Measurements from ENCODE around the gene LORICRIN. TPM values are rescaled to one million over a fixed set of nuclear protein-coding genes. Genes with fewer than 3 reads are reported as not detected.

LORICRIN gene
- total and polyA plus RNA-seq, 3 donors (not counting 1 experiment from before 2014, with no cell fraction given), result not detected

Other genes with a start within 250 kb of the LORICRIN start
- gene SPRR1B, start 228.5 kb upstream of the LORICRIN start, total RNA-seq, result 100 to 1,000 TPM in 1 of 2 donors, not detected in 1; 328 TPM
- 168 TPM for gene SPRR1B, start 228.5 kb upstream of the LORICRIN start, polyA plus RNA-seq
- 10 to 100 TPM in 1 of 2 donors, not detected in 1; 13.8 TPM for gene SPRR2D, start 218.6 kb upstream of the LORICRIN start, total RNA-seq
- gene SPRR2D, start 218.6 kb upstream of the LORICRIN start, polyA plus RNA-seq, result 1.2 TPM
- 1 to 10 TPM in 1 of 2 donors, not detected in 1; 2.7 TPM for gene SPRR2A, start 202.2 kb upstream of the LORICRIN start, total RNA-seq
- 0.42 TPM for gene SPRR2A, start 202.2 kb upstream of the LORICRIN start, polyA plus RNA-seq
- not detected for gene SPRR2B, start 188.1 kb upstream of the LORICRIN start, total RNA-seq
- gene SPRR2B, start 188.1 kb upstream of the LORICRIN start, polyA plus RNA-seq, result not detected
- gene SPRR2E, start 165.2 kb upstream of the LORICRIN start, total RNA-seq, result under 1 TPM in 1 of 2 donors, not detected in 1; 0.47 TPM
- gene SPRR2E, start 165.2 kb upstream of the LORICRIN start, polyA plus RNA-seq, result not detected
- gene SPRR2F, start 146.2 kb upstream of the LORICRIN start, total RNA-seq, result not detected
- gene SPRR2F, start 146.2 kb upstream of the LORICRIN start, polyA plus RNA-seq, result not detected
- not detected for gene SPRR2G, start 108.8 kb upstream of the LORICRIN start, total RNA-seq
- not detected for gene SPRR2G, start 108.8 kb upstream of the LORICRIN start, polyA plus RNA-seq
- not detected for gene LELP1, start 56.3 kb upstream of the LORICRIN start, total RNA-seq
- gene LELP1, start 56.3 kb upstream of the LORICRIN start, polyA plus RNA-seq, result not detected
- under 1 TPM in 1 of 2 donors, not detected in 1; 0.24 TPM for gene PRR9, start 42.1 kb upstream of the LORICRIN start, total RNA-seq
- 0.05 TPM for gene PRR9, start 42.1 kb upstream of the LORICRIN start, polyA plus RNA-seq
- gene PGLYRP3, start 53.3 kb downstream of the LORICRIN start, total RNA-seq, result 1 to 10 TPM in 1 of 2 donors, not detected in 1; 1.8 TPM
- 0.25 TPM for gene PGLYRP3, start 53.3 kb downstream of the LORICRIN start, polyA plus RNA-seq
- gene PGLYRP4, start 89.2 kb downstream of the LORICRIN start, total RNA-seq, result under 1 TPM; 0.17 to 0.87 TPM
- gene PGLYRP4, start 89.2 kb downstream of the LORICRIN start, polyA plus RNA-seq, result 0.11 TPM
- 100 to 1,000 TPM in 1 of 2 donors, 10 to 100 TPM in 1; 95.5 to 606 TPM for gene S100A9, start 98.2 kb downstream of the LORICRIN start, total RNA-seq
- 694 TPM for gene S100A9, start 98.2 kb downstream of the LORICRIN start, polyA plus RNA-seq
- gene S100A12, start 115.9 kb downstream of the LORICRIN start, total RNA-seq, result under 1 TPM in 1 of 2 donors, not detected in 1; 0.66 TPM
- gene S100A12, start 115.9 kb downstream of the LORICRIN start, polyA plus RNA-seq, result 1.0 TPM
- gene S100A8, start 131.4 kb downstream of the LORICRIN start, total RNA-seq, result 100 to 1,000 TPM in 1 of 2 donors, 1 to 10 TPM in 1; 4.0 to 363 TPM
- 133 TPM for gene S100A8, start 131.4 kb downstream of the LORICRIN start, polyA plus RNA-seq
- not detected for gene S100A7A, start 156.8 kb downstream of the LORICRIN start, total RNA-seq
- not detected for gene S100A7A, start 156.8 kb downstream of the LORICRIN start, polyA plus RNA-seq
- gene S100A7, start 201.0 kb downstream of the LORICRIN start, total RNA-seq, result 1 to 10 TPM in 1 of 2 donors, not detected in 1; 2.7 TPM
- gene S100A7, start 201.0 kb downstream of the LORICRIN start, polyA plus RNA-seq, result 1.1 TPM